ENCODE measurements around the gene FGF10.

Gene FGF10

DNA sequence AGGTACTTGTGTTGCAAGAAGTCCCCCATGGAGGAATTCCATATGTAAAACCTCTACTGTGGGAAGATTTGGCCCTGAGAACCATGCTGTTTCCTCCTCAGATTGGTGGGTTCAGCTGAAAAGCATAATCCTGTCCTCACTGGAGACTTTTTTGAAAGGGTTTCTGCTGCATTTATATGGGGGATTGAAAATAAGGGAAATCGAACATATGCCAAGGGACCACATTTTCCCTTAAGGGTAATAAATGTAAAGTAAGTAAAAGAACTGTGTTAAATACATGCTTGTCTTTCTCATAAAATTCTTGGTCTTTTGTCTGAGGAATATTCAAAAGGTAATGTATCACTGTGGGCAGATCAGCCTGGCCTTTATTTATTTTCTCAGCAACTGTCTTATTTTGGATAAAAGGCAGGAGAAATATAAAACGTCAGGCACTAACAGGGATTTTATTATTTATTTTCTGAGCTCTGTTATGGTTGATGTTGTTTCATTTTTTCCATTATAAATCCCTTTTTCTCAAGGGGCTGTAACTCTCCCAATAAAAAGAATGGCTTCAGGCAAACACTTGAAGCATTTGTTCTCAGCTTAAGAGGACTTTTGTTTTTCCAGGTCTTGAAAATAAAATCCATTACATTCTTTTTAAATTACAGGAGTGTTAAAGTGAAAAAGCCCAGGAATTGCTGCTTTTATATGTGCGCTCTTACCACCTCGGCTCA is 131.4 kb downstream of the FGF10 start:
- no peak for DNase-seq (ENCODE audit: low spot score)

DNA sequence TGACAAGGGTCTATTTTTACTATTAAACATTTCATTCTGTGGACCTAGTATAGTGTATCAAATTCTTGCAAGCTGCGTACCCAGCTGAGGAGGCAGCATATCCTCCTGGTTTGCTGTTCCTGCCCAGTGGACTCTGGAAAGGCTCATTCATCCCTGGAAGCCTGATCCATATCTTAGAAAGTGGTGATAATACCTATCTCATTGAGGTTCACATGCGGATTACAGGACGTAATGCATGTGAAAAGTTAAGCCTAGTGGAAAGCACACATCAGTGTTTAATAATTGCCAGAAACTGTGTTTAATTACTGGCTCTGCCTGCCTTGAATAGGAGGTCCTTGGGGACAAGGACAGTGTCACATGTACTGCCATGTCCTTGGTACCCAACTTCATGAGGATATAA is 132.0 kb downstream of the FGF10 start:
- no peak for DNase-seq (ENCODE audit: low spot score)
